ENCODE results near the gene HERC3.

- TF ChIP-seq CTCF (IDR thresholded peaks at IDR 0.05): peak in 4 of 6 experiments; percentile 16 to 26 (median 20)
- peak in 1 of 2 donors; percentile 88 for TF ChIP-seq POLR2A (IDR thresholded peaks at IDR 0.05)
These were observed at the start of gene HERC3 for GRCh38 chr4:88591787-88592599.
